Mesodermal cell (in vitro differentiated cells): ENCODE data around the gene MPHOSPH6.
"Not testable (repeated sequence)": the region's sequence is repeated elsewhere in the genome, so short reads cannot be mapped to it uniquely, and the experiment has no call there.

ENCODE experiments used
- H3K27ac ChIP-seq: 2 replicates; pipeline ENCODE4 v1.7.0; 2013; ENCODE audit warnings: mild to moderate bottlenecking, low read depth, low read length, moderate library complexity; ENCODE audit not compliant: severe bottlenecking
- H3K36me3 ChIP-seq: 2 replicates; pipeline ENCODE4 v1.7.1; 2013; ENCODE audit warnings: mild to moderate bottlenecking, low read length, moderate library complexity; ENCODE audit not compliant: control insufficient read depth, insufficient read depth
- H3K4me1 ChIP-seq: one replicate; pipeline ENCODE4 v1.7.1; 2013; ENCODE audit warnings: mild to moderate bottlenecking, low read length; ENCODE audit not compliant: insufficient read depth, control insufficient read depth, poor library complexity, severe bottlenecking
- H3K4me3 ChIP-seq: 2 replicates; pipeline ENCODE4 v1.7.0; 2013; ENCODE audit warnings: low read length, control low read depth, mild to moderate bottlenecking; ENCODE audit not compliant: insufficient read depth, poor library complexity, severe bottlenecking; ENCODE audit errors: extremely low read depth
- H3K9me3 ChIP-seq: 2 replicates; pipeline ENCODE4 v1.7.1; 2013; ENCODE audit warnings: mild to moderate bottlenecking, low read length, moderate library complexity; ENCODE audit not compliant: control insufficient read depth
- WGBS, 2 experiments: methylation state at CpG; one replicate each; pipeline ENCODE4 v1.1.5; 2013; ENCODE audit warnings: missing lambda C conversion rate in 2 of 2; ENCODE audit not compliant: insufficient coverage in 2 of 2; 5-methylcytosine and 5-hydroxymethylcytosine counted together

Gene MPHOSPH6

DNA sequence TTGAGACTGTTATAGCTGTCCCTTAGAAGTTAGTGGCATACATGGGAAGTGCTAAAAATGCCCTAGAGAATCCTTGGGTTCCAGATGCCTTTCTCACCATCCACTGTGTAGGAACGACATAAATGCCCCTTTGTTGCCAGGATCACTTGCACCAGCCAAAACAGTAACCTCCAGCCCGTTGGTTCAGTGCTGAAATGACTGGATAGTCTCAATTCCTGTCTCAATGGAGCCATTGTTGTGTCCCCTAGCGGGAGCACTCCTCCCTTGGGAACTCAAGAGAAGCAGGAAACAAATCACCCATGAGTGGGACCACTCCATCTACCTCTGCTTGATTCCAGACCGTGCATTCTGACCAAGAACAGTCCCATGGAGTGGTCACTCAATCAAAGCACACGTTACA lies 23.1 kb downstream of the MPHOSPH6 start:
- H3K27ac ChIP-seq: no peak overlapping the region
- peaks cover 1% of the 10 kb centered on the region for H3K4me1 ChIP-seq
- no peaks in the 10 kb centered on the region for H3K9me3 ChIP-seq
- peaks cover 50% of the 10 kb centered on the region for H3K36me3 ChIP-seq
- no peak overlapping the region for H3K4me3 ChIP-seq
- WGBS, 2 experiments: 94 to 97% methylated on average over 5 of the region's 5 CpGs

DNA sequence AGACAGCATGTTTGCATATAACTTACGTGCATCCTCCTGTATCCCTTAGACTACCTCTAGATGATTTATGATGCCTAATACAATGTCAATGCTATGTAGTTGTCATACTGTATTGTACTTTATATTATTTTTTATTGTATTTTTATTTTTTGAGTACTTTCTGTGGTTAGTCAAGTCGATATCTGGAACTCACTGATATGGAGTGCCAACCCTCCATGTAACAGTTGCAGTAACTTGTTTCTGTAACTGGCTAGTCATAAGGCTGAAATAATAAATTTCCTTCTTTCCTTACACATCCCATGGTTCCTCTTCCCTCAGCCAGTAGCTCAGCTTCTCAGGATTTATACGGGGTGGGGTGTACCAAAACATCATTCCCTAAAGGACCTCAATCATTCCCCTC lies 23.5 kb downstream of the MPHOSPH6 start:
- peaks cover 50% of the 10 kb centered on the region for H3K36me3 ChIP-seq

GRCh38 chr16:82139286-82139571 lies 30.8 kb downstream of the MPHOSPH6 start:
- 64 to 86% methylated on average over 10 to 11 of the region's 19 CpGs for WGBS, 2 experiments
- H3K27ac ChIP-seq, H3K4me3 ChIP-seq, H3K4me1 ChIP-seq, H3K9me3 ChIP-seq: not testable (repeated sequence)
- peaks cover 19% of the 10 kb centered on the region for H3K36me3 ChIP-seq

More for the DNA sequence above, 23.5 kb downstream of the MPHOSPH6 start:
- Histone ChIP-seq H3K9me3 (no peaks in the 10 kb centered on the region), H3K27ac (no peak overlapping the region), H3K4me1 (no peaks in the 10 kb centered on the region), H3K4me3 (no peak overlapping the region)
- WGBS, 2 experiments: 83% methylated on average over 1 of the region's 3 CpGs; no CpG with 5 or more reads in 1 of the 2 experiments

- no peaks in the 10 kb centered on the region for H3K4me1 ChIP-seq
- H3K4me3 ChIP-seq: no peak overlapping the region
- H3K27ac ChIP-seq: no peak overlapping the region
- H3K9me3 ChIP-seq: no peaks in the 10 kb centered on the region
- H3K36me3 ChIP-seq: peaks cover 19% of the 10 kb centered on the region
- WGBS, 2 experiments: 90 to 92% methylated on average over 12 of the region's 15 CpGs
Observed at GRCh38 chr16:82138478-82139285, 31.3 kb downstream of the MPHOSPH6 start.

- Histone ChIP-seq H3K4me3 (no peak overlapping the region), H3K9me3 (no peaks in the 10 kb centered on the region), H3K27ac (no peak overlapping the region), H3K4me1 (no peaks in the 10 kb centered on the region), H3K36me3 (peaks cover 19% of the 10 kb centered on the region)
- 71% methylated on average over 1 of the region's 3 CpGs; no CpG with 5 or more reads in 1 of the 2 experiments for WGBS, 2 experiments
Observed at GRCh38 chr16:82137822-82138167, 32.2 kb downstream of the MPHOSPH6 start.

DNA sequence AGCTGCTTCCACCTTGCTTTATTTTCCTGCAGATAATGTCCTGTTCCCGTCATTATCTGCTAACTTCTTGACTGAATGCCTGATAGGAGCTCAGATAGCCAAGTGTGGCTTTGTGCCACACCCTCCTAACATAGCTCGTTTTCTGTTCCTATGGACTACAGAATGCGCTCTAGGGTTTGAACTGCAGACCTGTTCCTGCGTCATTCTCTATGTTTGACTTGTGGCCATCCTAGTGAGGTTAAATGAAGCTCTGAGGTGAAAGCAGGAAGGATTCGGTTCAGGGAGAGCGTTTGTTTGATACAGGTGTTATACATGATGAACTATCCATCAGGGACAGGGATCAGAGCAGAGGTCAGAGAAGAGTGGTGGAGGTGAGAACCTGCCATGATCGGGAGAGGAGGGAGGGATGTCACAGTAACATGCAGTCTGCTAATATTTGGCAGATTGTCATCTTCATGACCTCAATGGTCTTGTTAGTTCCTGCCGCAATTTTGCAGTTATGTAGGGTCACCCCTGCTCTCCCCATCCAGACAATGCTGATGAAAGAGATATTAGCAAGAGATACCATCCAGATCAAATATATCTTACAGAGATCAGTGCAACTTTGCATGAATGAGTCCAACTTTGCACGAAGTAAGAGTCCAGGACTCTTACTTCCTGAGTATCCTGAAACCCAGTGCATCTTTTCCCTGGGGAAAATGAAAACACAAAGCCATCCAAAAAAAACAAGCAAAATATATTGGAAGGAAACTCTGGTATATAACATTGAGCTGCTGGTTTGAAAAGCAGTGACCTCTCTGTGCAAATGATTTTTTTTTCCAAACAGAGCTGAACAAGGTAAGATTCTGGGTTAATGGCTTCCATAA lies 32.8 kb downstream of the MPHOSPH6 start:
- no peak overlapping the region for H3K27ac ChIP-seq
- no peak overlapping the region for H3K4me3 ChIP-seq
- no peaks in the 10 kb centered on the region for H3K9me3 ChIP-seq
- WGBS, 2 experiments: 91 to 98% methylated on average over 8 of the region's 9 CpGs
- no peaks in the 10 kb centered on the region for H3K4me1 ChIP-seq
- peaks cover 19% of the 10 kb centered on the region for H3K36me3 ChIP-seq

DNA sequence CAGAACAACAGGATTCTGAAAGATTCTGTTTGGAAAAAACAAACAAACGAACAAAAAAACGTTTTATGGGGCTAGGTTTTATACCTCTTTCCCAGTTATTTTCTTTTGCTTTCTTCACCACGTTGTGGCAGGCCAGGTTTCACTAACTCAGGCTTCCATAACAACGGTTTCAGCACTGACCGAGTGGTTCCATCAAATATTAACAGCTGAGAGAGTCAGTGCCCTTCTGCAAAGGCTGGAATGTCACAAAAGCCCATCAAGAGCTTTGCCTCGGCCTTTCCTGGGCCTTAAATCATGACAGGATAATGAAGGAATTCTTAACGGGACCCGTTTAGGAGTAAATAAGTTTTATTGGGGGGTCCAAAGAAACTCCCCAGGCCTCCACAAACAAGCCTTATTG lies 34.2 kb downstream of the MPHOSPH6 start:
- WGBS, 2 experiments: 86 to 91% methylated on average over 5 of the region's 8 CpGs
- H3K4me3 ChIP-seq: no peak overlapping the region
- no peaks in the 10 kb centered on the region for H3K4me1 ChIP-seq
- H3K27ac ChIP-seq: no peak overlapping the region
- H3K36me3 ChIP-seq: peaks cover 19% of the 10 kb centered on the region
- no peaks in the 10 kb centered on the region for H3K9me3 ChIP-seq

DNA sequence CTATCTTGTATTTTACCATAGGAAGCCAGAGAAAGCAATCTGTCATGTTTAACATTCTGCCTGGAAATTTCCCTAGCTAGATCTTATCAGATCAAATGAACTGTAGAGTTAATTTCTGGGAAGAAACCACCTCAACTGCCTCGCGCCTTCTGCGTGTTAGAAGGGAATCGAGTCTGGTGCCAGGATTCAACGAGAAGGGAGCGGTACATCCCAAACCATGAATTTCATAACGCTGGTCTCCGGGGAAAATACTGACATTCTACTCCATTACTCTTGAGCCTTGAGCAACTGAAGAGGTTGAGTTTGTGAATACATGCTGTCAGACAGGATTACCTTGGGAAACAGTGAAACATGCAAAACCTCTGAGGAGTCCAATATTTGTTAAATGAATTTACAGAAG lies 35.2 kb downstream of the MPHOSPH6 start:
- WGBS, 2 experiments: 96 to 100% methylated on average over 4 to 6 of the region's 8 CpGs
- peaks cover 19% of the 10 kb centered on the region for H3K36me3 ChIP-seq

GRCh38 chr16:82133798-82134197 lies 36.2 kb downstream of the MPHOSPH6 start:
- H3K27ac ChIP-seq: no peak overlapping the region
- H3K36me3 ChIP-seq: peaks cover 19% of the 10 kb centered on the region
- 94 to 97% methylated on average over 4 to 5 of the region's 6 CpGs for WGBS, 2 experiments
- H3K4me1 ChIP-seq: no peaks in the 10 kb centered on the region
- H3K9me3 ChIP-seq: no peaks in the 10 kb centered on the region
- H3K4me3 ChIP-seq: no peak overlapping the region

More for the DNA sequence above, 35.2 kb downstream of the MPHOSPH6 start:
- Histone ChIP-seq H3K27ac (no peak overlapping the region), H3K4me3 (no peak overlapping the region), H3K9me3 (no peaks in the 10 kb centered on the region), H3K4me1 (no peaks in the 10 kb centered on the region)

DNA sequence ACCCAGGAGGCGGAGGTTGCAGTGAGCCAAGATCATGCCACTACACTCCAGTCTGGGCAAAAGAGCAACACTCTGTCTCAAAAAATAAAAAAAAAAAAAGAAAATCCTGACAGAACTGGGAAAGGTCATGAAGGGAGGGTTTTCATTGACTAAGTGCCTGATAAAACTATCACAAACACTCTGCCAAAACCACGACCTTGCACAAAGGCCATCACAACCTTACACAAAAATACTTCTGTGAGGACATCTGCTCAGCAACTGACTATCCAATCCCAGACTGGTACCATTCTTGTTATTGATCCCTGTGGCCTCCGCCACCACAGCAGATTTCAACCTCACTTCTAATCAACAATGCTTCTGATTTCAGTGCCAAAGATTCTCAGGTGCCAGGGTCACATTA lies 40.1 kb downstream of the MPHOSPH6 start:
- WGBS, 2 experiments: 75 to 92% methylated on average over 1 to 2 of the region's 3 CpGs
- H3K36me3 ChIP-seq: no peaks in the 10 kb centered on the region
- no peaks in the 10 kb centered on the region for H3K4me1 ChIP-seq
- H3K4me3 ChIP-seq: no peak overlapping the region
- no peak overlapping the region for H3K27ac ChIP-seq
- H3K9me3 ChIP-seq: no peaks in the 10 kb centered on the region

DNA sequence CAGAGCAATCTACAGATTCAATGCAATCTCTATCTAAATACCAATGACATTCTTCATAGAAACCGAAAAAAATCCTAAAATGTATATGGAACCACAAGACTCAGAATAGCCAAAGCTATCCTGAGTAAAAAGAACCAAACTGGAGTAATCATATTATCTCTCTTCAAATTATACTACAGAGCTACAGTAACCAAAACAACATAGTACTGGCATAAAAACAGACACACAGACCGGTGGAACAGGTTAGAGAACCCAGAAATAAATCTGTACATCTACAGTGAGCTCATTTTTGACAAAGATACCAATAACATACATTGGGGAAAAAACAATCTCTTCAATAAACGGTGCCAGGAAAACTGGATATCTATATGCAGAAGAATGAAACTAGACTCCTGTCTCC lies 45.4 kb downstream of the MPHOSPH6 start:
- 100% methylated on average over 1 of the region's 3 CpGs; no CpG with 5 or more reads in 1 of the 2 experiments for WGBS, 2 experiments
- Histone ChIP-seq H3K4me1 (no peaks in the 10 kb centered on the region), H3K9me3 (no peaks in the 10 kb centered on the region), H3K27ac (no peak overlapping the region), H3K36me3 (no peaks in the 10 kb centered on the region), H3K4me3 (no peak overlapping the region)
